ENCODE results near the gene GMDS. TPM values are rescaled to one million over a fixed set of nuclear protein-coding genes. Genes with fewer than 3 reads are reported as not detected.

GMDS gene
- total RNA-seq, 1 experiment from 2014 or later = 27.6 TPM

DNA sequence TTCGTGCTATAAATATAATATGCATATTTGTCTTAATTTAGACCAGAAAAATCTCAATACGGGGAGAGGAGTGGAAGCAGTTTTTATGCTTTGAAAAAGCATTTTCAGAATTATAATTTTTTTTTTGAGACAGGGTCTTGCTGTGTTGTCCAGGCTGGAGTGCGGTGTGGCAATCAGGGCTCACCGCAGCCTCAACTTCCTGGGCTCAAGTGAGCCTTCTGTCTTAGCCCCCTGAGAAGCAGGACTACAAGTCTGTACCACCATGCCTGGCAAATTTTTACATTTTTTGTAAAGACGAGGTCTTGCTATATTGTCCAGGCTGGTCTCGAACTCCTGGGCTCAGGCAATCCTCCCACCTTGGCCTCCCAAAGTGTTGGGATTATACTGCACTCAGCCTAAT is 438.5 kb downstream of the GMDS start:
- no peak overlapping the region for H3K9ac ChIP-seq (ENCODE audit: extremely low read depth, insufficient read length, low read length)
- WGBS (ENCODE audit: extremely low coverage, insufficient read length, low lambda C conversion rate) = no CpG with 5 or more reads among the region's 6 CpGs

More for the DNA sequence above, 438.5 kb downstream of the GMDS start:
- H3K36me3 Mint-ChIP-seq (ENCODE audit: insufficient read depth in 1 of 3, low read depth in 3 of 3) = no peaks in the 10 kb centered on the region
- H3K27ac ChIP-seq (ENCODE audit: insufficient read length, low read depth, low read length) = no peak overlapping the region
- no peak overlapping the region for H3T11ph ChIP-seq (ENCODE audit: low read length)
- no peaks in the 10 kb centered on the region for H3K9me3 Mint-ChIP-seq
- H3K27ac Mint-ChIP-seq = no peak overlapping the region
- no peak overlapping the region for H2AK5ac ChIP-seq (ENCODE audit: insufficient read length, low read length)
- H2BK12ac ChIP-seq (ENCODE audit: insufficient read length, low read depth, low read length) = no peak overlapping the region
- no peak overlapping the region for H3K4me3 Mint-ChIP-seq
- H3K27me3 Mint-ChIP-seq (ENCODE audit: low read depth) = no peaks in the 10 kb centered on the region
- TF ChIP-seq, protein P1, sequence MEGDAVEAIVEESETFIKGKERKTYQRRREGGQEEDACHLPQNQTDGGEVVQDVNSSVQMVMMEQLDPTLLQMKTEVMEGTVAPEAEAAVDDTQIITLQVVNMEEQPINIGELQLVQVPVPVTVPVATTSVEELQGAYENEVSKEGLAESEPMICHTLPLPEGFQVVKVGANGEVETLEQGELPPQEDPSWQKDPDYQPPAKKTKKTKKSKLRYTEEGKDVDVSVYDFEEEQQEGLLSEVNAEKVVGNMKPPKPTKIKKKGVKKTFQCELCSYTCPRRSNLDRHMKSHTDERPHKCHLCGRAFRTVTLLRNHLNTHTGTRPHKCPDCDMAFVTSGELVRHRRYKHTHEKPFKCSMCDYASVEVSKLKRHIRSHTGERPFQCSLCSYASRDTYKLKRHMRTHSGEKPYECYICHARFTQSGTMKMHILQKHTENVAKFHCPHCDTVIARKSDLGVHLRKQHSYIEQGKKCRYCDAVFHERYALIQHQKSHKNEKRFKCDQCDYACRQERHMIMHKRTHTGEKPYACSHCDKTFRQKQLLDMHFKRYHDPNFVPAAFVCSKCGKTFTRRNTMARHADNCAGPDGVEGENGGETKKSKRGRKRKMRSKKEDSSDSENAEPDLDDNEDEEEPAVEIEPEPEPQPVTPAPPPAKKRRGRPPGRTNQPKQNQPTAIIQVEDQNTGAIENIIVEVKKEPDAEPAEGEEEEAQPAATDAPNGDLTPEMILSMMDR (conservative IDR thresholded peaks at IDR 0.05) = no peak
- no peak overlapping the region for H3K14ac ChIP-seq (ENCODE audit: insufficient read depth, low read length)
- H3K4me1 Mint-ChIP-seq = peaks cover 16 to 28% of the 10 kb centered on the region in 2 experiments
- DNase-seq = no peak
- no peaks in the 10 kb centered on the region for H3K79me1 ChIP-seq (ENCODE audit: insufficient read depth, low read depth, low read length, poor library complexity, severe bottlenecking)
- H3K79me2 ChIP-seq (ENCODE audit: insufficient read depth, low read length) = no peaks in the 10 kb centered on the region
- no peak overlapping the region for H3K56ac ChIP-seq (ENCODE audit: insufficient read length, low read depth, low read length)
- no peaks in the 10 kb centered on the region for H3K9me3 ChIP-seq (ENCODE audit: control insufficient read depth, low read depth, low read length)
- H3K4me1 ChIP-seq (ENCODE audit: insufficient read depth, low read length) = no peaks in the 10 kb centered on the region; the same call in 1 of the 2 replicates
- no peaks in the 10 kb centered on the region for H4K20me1 ChIP-seq (ENCODE audit: control insufficient read depth, insufficient read depth, insufficient read length)
- H4K5ac ChIP-seq (ENCODE audit: insufficient read length, low read depth, low read length) = no peak overlapping the region
- no peak overlapping the region for H3K4me2 ChIP-seq (ENCODE audit: insufficient read depth, insufficient read length, low read length)
- H3K23ac ChIP-seq (ENCODE audit: insufficient read length, low read depth, low read length) = no peak overlapping the region
- H3K23me2 ChIP-seq (ENCODE audit: insufficient read length, low read depth, low read length, poor library complexity, severe bottlenecking) = no peaks in the 10 kb centered on the region
- no peak overlapping the region for H2BK15ac ChIP-seq (ENCODE audit: low read depth, low read length)
- H3K4ac ChIP-seq (ENCODE audit: low read depth, low read length) = no peak overlapping the region
- H2AFZ ChIP-seq (ENCODE audit: low read length) = no peak overlapping the region
- no peaks in the 10 kb centered on the region; the same call in 1 of the 2 replicates for H3K27me3 ChIP-seq (ENCODE audit: insufficient read depth, low read length)
- H4K8ac ChIP-seq (replicated peaks; ENCODE audit: insufficient read length, low read depth, low read length) = no peak overlapping the region
- H2BK120ac ChIP-seq (ENCODE audit: low read depth, low read length, poor library complexity, severe bottlenecking) = no peak overlapping the region
- H4K91ac ChIP-seq (ENCODE audit: insufficient read length, low read depth, low read length) = no peak overlapping the region
- no peak overlapping the region for H2BK20ac ChIP-seq (ENCODE audit: low read depth, low read length, poor library complexity, severe bottlenecking)
- no peak overlapping the region for H2BK5ac ChIP-seq (ENCODE audit: insufficient read length, low read length)
- no peak overlapping the region for H3K18ac ChIP-seq (ENCODE audit: insufficient read length, low read depth, low read length)
